Activated naive CD8-positive, alpha-beta T cell treated with anti-CD3 and anti-CD28 coated beads, Interleukin-2, amount 50 U/mL, for 16 hours (primary cell): ENCODE data around the gene ADGRG1.

ENCODE experiments used
- DNase-seq: peaks from one replicate; pipeline ENCODE4 v3.0.0-alpha.2; 2020; ENCODE audit warnings: low read depth, low spot score

Gene ADGRG1

DNA sequence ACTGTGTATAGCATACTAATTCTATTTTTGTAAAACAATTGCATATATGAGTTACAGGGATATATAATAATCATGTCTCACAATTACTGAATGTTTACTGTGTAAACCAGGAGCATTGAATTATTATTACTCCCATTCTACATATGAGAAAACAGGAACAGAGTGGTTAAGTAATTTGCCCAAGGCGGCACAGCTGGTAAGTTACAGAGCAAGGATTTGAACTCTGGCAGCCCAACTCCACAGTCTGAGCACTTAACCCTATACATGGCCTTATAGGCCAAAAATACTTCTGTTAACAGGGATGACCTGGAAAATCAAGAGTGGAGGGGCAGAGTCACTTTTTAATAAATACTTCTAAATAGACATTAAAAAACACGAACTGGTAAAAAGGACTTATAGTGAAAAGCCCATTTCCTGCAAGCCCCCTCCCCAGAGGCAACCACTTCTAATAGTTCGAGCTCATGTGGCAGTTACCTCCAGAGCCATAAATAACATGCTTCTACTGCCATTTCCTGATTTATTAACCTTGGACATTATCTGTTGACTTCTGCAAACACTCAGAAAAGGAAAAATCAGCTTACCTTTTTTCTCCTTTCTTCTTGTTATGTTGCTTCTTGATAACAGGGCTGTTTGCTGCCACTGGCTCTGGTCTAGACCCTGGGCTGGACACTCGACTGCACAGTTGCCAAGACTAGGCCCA lies 22.1 kb upstream of the ADGRG1 start:
- no peak for DNase-seq

GRCh38 chr16:57606847-57607501 lies 21.5 kb upstream of the ADGRG1 start:
- DNase-seq: no peak

- DNase-seq: no peak
These were observed 20.6 kb upstream of the ADGRG1 start for GRCh38 chr16:57607676-57608461.

DNA sequence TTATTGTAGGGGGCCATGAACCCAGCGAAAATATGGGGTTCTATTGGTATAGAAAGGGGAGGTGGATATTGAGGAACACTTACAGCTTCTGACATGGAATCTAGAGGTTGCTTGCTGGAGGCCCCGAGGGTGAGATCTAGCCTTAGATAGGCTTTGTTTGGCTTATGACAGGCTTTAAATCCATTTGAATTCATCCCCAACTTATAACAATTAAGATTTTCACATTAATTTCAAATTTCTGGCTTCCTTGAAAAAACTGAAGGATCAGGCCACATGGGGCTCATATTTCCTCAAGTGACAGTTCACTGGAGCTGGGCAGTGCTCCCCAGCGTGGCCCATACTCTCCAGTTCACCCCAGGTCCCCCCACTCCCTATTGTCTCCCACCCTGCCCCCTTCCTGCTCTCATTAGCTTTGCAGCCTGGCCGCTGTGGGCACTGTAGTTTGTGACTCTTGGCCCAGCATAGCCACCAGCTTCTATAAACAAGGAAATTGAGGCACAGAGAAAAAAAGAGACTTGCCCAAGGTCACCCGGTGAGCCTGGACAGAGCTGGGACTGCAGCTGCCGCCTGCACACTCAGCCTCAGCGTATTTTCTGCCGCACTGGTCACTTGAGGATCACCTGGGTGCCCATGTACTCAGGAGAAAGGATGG lies 19.8 kb upstream of the ADGRG1 start:
- DNase-seq: no peak

DNA sequence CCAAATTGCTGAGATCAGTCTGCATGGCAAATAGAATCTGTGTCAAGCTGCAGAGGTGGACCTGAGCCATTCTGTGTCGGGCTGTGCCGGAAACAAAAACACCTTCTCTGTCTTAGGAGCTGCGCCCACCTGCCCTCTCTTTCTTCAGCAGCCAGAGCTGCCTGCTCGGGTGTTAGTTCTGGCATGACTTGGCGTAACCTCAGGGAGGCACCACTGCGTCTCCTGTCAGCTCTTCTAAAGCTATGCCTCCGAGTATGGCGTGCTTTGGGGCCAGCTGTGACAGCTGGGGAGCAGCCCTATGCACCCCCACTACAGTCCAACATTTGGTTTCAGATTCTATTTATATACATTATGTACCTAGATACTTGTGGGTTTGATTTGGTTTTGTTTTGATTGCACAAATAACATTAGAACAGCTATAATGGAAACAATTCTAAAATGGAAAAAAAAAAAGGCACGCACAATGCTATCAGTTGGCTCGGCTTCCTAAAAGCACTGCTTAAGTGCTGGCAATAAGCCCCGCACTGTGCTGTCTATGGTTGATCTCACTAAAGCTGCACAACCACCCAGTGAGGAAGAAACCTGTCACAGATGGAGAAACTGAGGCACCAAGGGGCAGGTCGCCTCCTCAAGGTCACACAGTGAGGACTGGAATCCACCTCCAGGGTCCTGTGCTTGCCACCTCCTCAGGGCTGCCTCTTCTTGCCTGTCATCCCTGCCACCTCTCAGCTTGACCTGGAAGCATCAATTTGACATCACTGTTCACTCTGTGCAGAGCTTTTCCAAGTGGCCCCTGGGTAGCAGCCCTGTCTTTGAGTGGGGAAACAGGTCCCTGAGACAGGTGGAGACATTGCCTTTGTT lies 18.7 kb upstream of the ADGRG1 start:
- DNase-seq: peak; percentile 63

DNA sequence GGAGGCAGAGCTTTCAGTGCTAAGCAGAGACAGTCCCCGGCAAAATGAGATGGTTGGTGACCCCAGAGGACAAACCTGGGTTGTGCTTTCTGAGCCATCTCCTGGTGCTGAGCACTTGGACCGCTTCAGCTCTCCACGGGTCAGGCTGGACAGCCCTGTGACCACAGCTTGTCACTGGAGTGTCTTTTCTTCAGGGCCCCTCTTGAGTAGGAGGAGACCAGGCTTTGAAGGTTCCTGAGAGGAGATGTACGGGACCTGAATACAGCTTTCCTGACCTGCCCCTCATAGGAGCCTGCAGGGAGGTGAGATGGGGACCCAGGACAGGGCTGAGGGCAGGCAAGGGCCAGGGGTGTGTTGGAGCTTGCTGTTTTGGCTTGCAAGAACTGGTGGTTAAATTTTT lies 17.8 kb upstream of the ADGRG1 start:
- no peak for DNase-seq

- DNase-seq: no peak
These were observed 17.2 kb upstream of the ADGRG1 start for GRCh38 chr16:57611181-57611580.

GRCh38 chr16:57611706-57612105 lies 16.7 kb upstream of the ADGRG1 start:
- no peak for DNase-seq

DNA sequence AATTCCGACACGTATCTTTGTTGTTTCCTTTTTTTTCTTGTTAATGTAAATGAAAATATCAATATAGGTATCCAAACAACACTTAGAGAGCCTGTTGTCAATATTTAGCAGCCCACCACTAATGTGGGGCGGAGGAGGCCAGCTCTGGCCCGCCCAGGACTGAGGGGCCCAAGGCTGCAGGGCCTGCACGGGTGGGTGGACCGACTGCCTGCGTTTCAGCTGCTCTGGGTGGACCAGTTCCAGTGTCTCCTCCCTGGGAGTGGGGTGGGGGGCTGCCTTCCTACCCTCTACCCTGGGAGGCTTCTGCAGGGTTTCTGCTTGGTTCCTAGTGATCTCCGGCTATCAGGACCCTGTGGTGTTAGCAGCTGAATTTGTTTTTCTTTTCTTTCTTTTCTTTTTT lies 15.9 kb upstream of the ADGRG1 start:
- DNase-seq: no peak

DNA sequence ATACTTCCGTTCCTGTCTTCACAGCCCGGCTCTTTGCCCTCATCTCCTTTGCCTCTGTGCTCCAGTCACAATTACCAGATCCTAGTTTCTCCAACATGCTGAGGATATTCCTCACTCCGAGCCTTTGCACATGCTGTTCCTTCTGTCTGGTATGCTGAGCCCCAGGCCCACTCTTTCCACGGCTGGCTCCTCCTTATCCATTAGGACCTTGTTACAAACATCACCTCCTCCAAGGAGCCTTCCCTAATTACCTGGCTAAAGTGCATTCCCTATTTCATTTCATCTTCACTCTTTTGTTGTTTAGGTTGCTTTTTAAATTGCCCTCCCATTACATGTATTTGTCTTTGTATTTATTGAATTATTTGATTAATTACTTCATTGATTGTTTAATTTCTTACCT lies 14.9 kb upstream of the ADGRG1 start:
- DNase-seq: no peak

GRCh38 chr16:57614536-57614935 lies 13.9 kb upstream of the ADGRG1 start:
- peak; percentile 29 for DNase-seq

DNA sequence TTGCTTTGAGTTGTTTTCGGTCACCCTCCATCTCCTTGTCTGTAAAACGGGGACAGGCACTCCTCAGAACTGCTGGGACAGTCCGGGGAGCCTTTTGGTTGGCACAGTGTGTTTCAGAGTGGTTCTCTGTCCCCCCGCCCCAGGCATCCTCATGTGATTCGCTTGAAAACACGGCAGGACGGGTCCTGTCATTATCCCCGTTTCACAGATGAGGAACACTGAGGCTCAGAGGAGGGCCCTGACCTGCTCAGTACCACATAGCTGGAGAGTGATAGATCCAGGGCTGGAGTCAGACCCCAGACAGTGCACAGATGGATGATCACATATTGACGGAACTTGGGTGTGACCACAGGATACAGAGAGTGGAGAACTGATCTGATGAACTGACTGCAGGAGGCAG lies 13.5 kb upstream of the ADGRG1 start:
- no peak for DNase-seq

- no peak for DNase-seq
These were observed 12.6 kb upstream of the ADGRG1 start for GRCh38 chr16:57615813-57616212.

GRCh38 chr16:57616241-57616640 lies 12.2 kb upstream of the ADGRG1 start:
- no peak for DNase-seq

- no peak for DNase-seq
These were observed 11.6 kb upstream of the ADGRG1 start for GRCh38 chr16:57616876-57617275.

DNA sequence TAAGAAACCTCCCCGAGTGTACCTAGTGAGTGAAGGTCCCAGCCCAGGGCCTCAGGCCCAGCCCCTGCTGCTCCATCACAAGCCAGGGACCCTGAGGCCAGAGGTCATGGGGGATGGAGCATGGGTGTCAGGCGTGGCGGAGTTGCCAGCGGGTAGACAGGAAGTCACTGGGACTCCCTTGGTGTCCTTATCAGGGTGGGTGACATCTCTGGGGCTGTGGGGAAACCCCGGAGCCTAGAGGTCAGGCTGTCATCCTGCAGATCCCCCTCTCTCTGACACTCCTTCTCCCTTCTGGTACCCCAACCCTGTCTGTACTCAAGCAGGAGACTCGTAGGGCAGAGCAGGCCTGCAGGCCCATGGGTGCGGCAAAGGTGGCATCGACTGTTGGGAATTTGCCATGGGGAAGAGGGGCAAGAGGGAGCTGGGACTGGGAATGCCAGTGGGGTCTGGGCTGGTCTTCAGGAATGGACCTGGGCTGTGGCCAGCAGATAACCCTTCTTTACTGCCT lies 10.8 kb upstream of the ADGRG1 start:
- DNase-seq: no peak

- no peak for DNase-seq
These were observed 9.9 kb upstream of the ADGRG1 start for GRCh38 chr16:57618296-57619132.

- DNase-seq: no peak
These were observed 9.3 kb upstream of the ADGRG1 start for GRCh38 chr16:57619133-57619605.

- DNase-seq: no peak
These were observed 8.7 kb upstream of the ADGRG1 start for GRCh38 chr16:57619606-57620334.
